Uterus (tissue), 2 donors: ENCODE results near the gene TEPSIN.

Source experiments
- POLR2A ChIP-seq, 2 donors: fragments of 450-650 bp; IDR thresholded peaks; one replicate each; pipeline ENCODE4 v1.6.1; 2016; ENCODE audit warnings: antibody characterized with exemption in 2 of 2, mild to moderate bottlenecking in 1 of 2, moderate library complexity in 1 of 2
- TF ChIP-seq, protein P1 (sequence below), 4 experiments: fragments of 200-600 bp in 2 of 4; fragments of 450-650 bp in 2 of 4; sonication (generic) in 2 of 4; IDR thresholded peaks; one replicate each; pipeline ENCODE4 v1.5.1; 2016 to 2019; ENCODE audit warnings: antibody characterized with exemption in 4 of 4, mild to moderate bottlenecking in 2 of 4, moderate library complexity in 1 of 4

DNA sequence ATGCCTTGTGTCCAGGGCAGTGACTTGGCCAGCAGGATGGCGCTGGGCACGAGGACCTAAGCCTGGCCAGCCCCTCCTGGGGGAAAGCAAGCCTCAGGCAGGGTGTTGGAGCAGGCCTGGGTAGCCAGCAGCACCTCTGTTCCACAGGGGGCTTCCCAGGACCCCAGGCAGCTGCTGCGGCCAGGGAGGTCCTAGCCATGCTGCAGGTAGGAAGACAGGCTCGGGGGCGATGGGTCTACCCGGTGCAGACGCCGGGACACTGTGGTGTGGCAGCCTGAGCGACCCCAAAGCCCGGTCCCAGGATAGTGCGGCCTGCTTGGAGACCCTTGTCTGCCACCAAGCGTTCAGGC lies 50.4 kb downstream of the TEPSIN start:
- TF ChIP-seq, protein P1, sequence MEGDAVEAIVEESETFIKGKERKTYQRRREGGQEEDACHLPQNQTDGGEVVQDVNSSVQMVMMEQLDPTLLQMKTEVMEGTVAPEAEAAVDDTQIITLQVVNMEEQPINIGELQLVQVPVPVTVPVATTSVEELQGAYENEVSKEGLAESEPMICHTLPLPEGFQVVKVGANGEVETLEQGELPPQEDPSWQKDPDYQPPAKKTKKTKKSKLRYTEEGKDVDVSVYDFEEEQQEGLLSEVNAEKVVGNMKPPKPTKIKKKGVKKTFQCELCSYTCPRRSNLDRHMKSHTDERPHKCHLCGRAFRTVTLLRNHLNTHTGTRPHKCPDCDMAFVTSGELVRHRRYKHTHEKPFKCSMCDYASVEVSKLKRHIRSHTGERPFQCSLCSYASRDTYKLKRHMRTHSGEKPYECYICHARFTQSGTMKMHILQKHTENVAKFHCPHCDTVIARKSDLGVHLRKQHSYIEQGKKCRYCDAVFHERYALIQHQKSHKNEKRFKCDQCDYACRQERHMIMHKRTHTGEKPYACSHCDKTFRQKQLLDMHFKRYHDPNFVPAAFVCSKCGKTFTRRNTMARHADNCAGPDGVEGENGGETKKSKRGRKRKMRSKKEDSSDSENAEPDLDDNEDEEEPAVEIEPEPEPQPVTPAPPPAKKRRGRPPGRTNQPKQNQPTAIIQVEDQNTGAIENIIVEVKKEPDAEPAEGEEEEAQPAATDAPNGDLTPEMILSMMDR (IDR thresholded peaks at IDR 0.05), result no peak
- TF ChIP-seq POLR2A (IDR thresholded peaks at IDR 0.05), result no peak
